Colonic mucosa (tissue), 4 donors: Measurements from ENCODE around the gene VSIG10L2. TPM values are rescaled to one million over a fixed set of nuclear protein-coding genes. Genes with fewer than 3 reads are reported as not detected.
"Not testable (repeated sequence)": the region's sequence is repeated elsewhere in the genome, so short reads cannot be mapped to it uniquely, and the experiment has no call there.

Experiments
- DNase-seq: peaks from one replicate; pipeline ENCODE4 v3.0.0-alpha.2; 2020
- H3K27ac ChIP-seq: fragments of 200-600 bp; one replicate; pipeline ENCODE4 v1.8.0; 2021
- H3K27me3 ChIP-seq: fragments of 200-600 bp; one replicate; pipeline ENCODE4 v1.8.0; 2021
- H3K36me3 ChIP-seq: fragments of 200-600 bp; one replicate; pipeline ENCODE4 v1.8.0; 2021
- H3K4me1 ChIP-seq: fragments of 200-600 bp; one replicate; pipeline ENCODE4 v1.8.0; 2021; ENCODE audit warnings: mild to moderate bottlenecking
- H3K4me3 ChIP-seq: fragments of 200-600 bp; one replicate; pipeline ENCODE4 v1.8.0; 2021
- H3K9ac ChIP-seq, 2 donors: one replicate each; pipeline ENCODE4 v1.7.0; 2013; ENCODE audit warnings: control low read depth in 2 of 2, low read depth in 2 of 2, low read length in 2 of 2
- H3K9me3 ChIP-seq: fragments of 200-600 bp; one replicate; pipeline ENCODE4 v1.8.0; 2021
- CTCF ChIP-seq: fragments of 200-600 bp; IDR thresholded peaks from one replicate; pipeline ENCODE4 v1.8.0; 2022; ENCODE audit warnings: antibody characterized with exemption, mild to moderate bottlenecking
- intact Hi-C: fragments of 100-400 bp; cut with DNase I; formaldehyde crosslinking; loops from one replicate; pipeline ENCODE4 v1.14.1; 2022
- total RNA-seq, 2 donors: library from RNA; stranded (reverse); fragmentation: NEBNext Ultra II Directional in 1 of 2; extraction: Animal tissue kit (Norgen Biotek cat#: 25700) in 1 of 2; gene quantifications; one replicate each; pipeline ENCODE4 v1.2.1, GENCODE V29; 2021
- donor health status: healthy.
- donor health status: DM: no; HTN: no; CAD: no.
- donor health status: DM: no; HTN: no; CAD: no.

Gene VSIG10L2
- total RNA-seq, 2 donors from 2014 or later = not detected

- no peak overlapping the region for H3K4me3 ChIP-seq
- intact Hi-C loops = no loop called here
These were observed 33.7 kb downstream of the VSIG10L2 start for GRCh38 chr11:125979511-125979910.

GRCh38 chr11:125980436-125980835, 34.6 kb downstream of the VSIG10L2 start:
- TF ChIP-seq CTCF = no peak
- Histone ChIP-seq H3K36me3 (no peaks in the 10 kb centered on the region), H3K27ac (no peak overlapping the region), H3K9me3 (no peaks in the 10 kb centered on the region), H3K27me3 (no peaks in the 10 kb centered on the region), H3K9ac (no peak overlapping the region), H3K4me3 (no peak overlapping the region), H3K4me1 (no peaks in the 10 kb centered on the region)
- intact Hi-C loops = no loop called here
- no peak for DNase-seq

More at GRCh38 chr11:125979511-125979910, 33.7 kb downstream of the VSIG10L2 start:
- DNase-seq = no peak
- Histone ChIP-seq H3K9me3 (no peaks in the 10 kb centered on the region), H3K4me1 (no peaks in the 10 kb centered on the region), H3K27me3 (no peaks in the 10 kb centered on the region), H3K36me3 (no peaks in the 10 kb centered on the region), H3K9ac (no peak overlapping the region), H3K27ac (no peak overlapping the region)
- TF ChIP-seq CTCF = no peak

- no peak for TF ChIP-seq CTCF
- no peak for DNase-seq
- Histone ChIP-seq H3K4me3 (no peak overlapping the region), H3K27me3 (no peaks in the 10 kb centered on the region), H3K36me3 (no peaks in the 10 kb centered on the region), H3K9me3 (no peaks in the 10 kb centered on the region), H3K4me1 (no peaks in the 10 kb centered on the region), H3K9ac (no peak overlapping the region), H3K27ac (no peak overlapping the region)
- intact Hi-C loops = no loop called here
These were observed 36.5 kb downstream of the VSIG10L2 start for GRCh38 chr11:125982348-125982730.

- DNase-seq, intact Hi-C loops, H3K4me1 ChIP-seq, H3K9me3 ChIP-seq, H3K27me3 ChIP-seq, H3K36me3 ChIP-seq, H3K27ac ChIP-seq, H3K9ac ChIP-seq, H3K4me3 ChIP-seq: not testable (repeated sequence)
These were observed 40.1 kb downstream of the VSIG10L2 start for GRCh38 chr11:125985956-125986355.

- Histone ChIP-seq H3K4me1 (no peaks in the 10 kb centered on the region), H3K9ac (no peak overlapping the region), H3K9me3 (no peaks in the 10 kb centered on the region), H3K36me3 (no peaks in the 10 kb centered on the region), H3K27me3 (no peaks in the 10 kb centered on the region), H3K4me3 (no peak overlapping the region), H3K27ac (no peak overlapping the region)
- DNase-seq = no peak
- TF ChIP-seq CTCF = no peak
- intact Hi-C loops = no loop called here
These were observed 41.3 kb downstream of the VSIG10L2 start for GRCh38 chr11:125987066-125987641.

GRCh38 chr11:125990244-125990643, 44.4 kb downstream of the VSIG10L2 start:
- no peaks in the 10 kb centered on the region for H3K9me3 ChIP-seq
- H3K4me1 ChIP-seq = no peaks in the 10 kb centered on the region
- H3K9ac ChIP-seq = no peak overlapping the region
- intact Hi-C loops = no loop called here
- DNase-seq = no peak
- TF ChIP-seq CTCF = no peak
- H3K36me3 ChIP-seq = no peaks in the 10 kb centered on the region
- no peaks in the 10 kb centered on the region for H3K27me3 ChIP-seq
- H3K4me3 ChIP-seq = no peak overlapping the region
- no peak overlapping the region for H3K27ac ChIP-seq
